Measurements from ENCODE around the gene LPIN3.

DNA sequence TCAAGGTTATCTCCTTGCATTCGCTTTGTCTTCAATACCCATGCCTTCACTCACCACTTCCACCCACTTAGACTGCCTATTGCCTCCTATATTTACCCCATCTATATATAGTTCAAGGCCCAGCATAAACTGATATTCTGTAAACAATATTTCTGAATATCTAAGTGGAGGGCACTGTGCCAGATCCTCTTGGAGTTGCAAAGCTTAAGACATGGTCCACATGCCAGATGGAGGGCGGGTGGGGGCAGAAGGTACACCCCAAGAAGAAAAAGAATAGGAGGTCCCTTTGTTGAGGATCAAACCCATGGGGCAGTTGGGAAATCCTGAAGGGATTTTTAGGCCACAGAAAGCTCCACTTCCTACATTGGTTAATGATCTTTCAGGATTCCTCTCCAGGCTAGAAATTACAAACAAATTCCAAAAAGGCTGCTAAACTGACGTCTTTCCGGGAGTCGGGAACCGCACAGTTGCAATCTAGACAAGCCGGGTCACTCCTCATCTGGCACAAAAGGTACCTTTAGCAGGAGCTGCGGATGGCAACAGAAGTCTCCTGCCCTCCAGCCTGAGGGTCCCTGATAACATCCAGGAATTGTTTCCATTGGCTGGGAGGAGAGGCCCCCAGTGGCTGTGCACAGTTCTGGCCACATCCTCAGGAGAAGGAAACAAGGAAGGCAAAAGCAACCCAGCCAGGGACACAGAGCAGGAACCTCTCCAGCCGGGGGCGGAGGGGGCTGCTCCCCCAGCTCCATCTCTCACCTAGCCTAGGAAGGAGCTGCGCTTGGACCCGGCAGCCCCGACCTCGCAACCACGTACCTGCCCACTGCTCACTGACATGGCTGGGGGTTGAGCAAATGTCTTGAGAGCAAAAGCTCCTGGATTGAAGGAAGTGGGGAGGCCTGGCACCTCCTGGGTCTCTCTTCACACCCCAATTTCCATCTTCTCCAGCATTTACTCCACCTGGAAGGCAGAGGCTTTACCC lies 5.9 kb upstream of the LPIN3 start:
- TF ChIP-seq, protein P1, sequence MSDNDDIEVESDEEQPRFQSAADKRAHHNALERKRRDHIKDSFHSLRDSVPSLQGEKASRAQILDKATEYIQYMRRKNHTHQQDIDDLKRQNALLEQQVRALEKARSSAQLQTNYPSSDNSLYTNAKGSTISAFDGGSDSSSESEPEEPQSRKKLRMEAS (IDR thresholded peaks at IDR 0.05) = no peak
- TF ChIP-seq EGR1 (IDR thresholded peaks at IDR 0.05) (no peak), RAD21 (IDR thresholded peaks at IDR 0.05; ENCODE audit: low read depth) (no peak), CEBPB (IDR thresholded peaks at IDR 0.05) (no peak)
